Kidney epithelial cell (primary cell): ENCODE data around the gene UNKL. TPM values are rescaled to one million over a fixed set of nuclear protein-coding genes. Genes with fewer than 3 reads are reported as not detected.

Experiments used
- DNase-seq: peaks from one replicate; pipeline ENCODE4 v3.0.0-alpha.2; 2010; ENCODE audit warnings: low read depth
- H3K27me3 ChIP-seq: 2 replicates; pipeline ENCODE4 v1.6.0; 2011; ENCODE audit warnings: low read length; ENCODE audit not compliant: control insufficient read depth, insufficient read depth
- H3K36me3 ChIP-seq: 2 replicates; pipeline ENCODE4 v1.5.1; 2011; ENCODE audit warnings: low read length; ENCODE audit not compliant: control insufficient read depth, insufficient read depth
- H3K4me3 ChIP-seq: 2 replicates; pipeline ENCODE4 v1.5.1; 2011; ENCODE audit warnings: low read depth, mild to moderate bottlenecking, control low read depth, low read length
- total RNA-seq: library from RNA; depleted of rRNA; stranded (reverse); fragments of >200 nt; gene quantifications from 2 replicates; pipeline ENCODE4 v1.2.3, GENCODE V29; 2015
- TF ChIP-seq, protein P1 (sequence below): IDR thresholded peaks from 2 replicates; pipeline ENCODE4 v1.5.1; 2011; ENCODE audit warnings: mild to moderate bottlenecking, moderate library complexity, low read length, control low read depth, inconsistent platforms; ENCODE audit not compliant: insufficient read depth, poor library complexity, severe bottlenecking

The UNKL gene
- total RNA-seq, 1 donor from 2014 or later = 19.3 TPM

DNA sequence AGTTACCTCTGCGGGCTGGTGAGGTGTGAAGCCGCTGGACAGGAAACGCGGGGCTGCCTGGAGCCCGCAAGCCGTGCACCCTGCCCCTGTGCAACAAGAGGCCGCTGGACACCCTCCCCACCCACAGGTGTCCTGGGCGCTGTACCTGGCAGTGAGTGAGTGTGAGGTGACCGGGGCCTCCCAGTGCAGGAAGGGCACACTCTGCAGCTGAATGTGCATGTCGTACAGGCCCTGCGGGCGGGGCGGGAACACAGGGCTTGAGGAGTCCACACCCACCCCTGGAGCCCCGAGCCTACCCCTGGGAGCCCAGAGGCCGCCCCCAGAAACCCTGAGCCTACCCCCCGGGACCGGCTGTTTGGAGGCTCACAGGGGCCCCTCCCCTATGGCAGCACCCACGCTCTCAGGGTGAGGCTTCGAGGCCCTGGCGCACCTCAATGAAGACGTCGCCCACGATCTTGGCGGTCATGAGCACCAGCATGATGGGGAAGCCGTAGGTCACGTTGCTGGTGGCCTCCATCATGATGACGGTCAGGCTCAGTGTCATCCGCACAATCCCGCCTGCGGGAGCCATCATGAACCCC is 34.1 kb upstream of the UNKL start:
- no peak overlapping the region for H3K4me3 ChIP-seq

DNA sequence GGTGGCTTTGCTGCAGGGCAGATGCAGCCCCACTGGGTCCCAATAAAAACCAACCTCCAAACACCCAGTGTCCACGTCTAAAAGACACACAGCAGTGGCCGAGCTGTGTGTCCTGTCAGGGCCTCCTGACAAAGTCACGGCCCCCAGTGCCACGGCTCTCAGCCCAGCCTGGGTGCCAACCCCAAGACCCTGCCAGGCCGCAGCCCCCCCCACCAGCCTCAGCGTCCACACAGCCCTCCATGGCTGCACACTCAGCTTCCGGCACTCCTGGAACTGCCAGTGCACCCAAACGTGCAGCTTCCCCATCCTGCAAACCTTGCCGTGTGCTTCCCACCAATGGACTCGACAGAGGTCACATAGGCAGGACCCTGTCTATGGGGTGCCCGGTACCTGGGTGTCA is 33.5 kb upstream of the UNKL start:
- no peak for DNase-seq
- Histone ChIP-seq H3K4me3 (no peak overlapping the region), H3K36me3 (peaks cover 1% of the 10 kb centered on the region), H3K27me3 (no peaks in the 10 kb centered on the region)
- TF ChIP-seq, protein P1, sequence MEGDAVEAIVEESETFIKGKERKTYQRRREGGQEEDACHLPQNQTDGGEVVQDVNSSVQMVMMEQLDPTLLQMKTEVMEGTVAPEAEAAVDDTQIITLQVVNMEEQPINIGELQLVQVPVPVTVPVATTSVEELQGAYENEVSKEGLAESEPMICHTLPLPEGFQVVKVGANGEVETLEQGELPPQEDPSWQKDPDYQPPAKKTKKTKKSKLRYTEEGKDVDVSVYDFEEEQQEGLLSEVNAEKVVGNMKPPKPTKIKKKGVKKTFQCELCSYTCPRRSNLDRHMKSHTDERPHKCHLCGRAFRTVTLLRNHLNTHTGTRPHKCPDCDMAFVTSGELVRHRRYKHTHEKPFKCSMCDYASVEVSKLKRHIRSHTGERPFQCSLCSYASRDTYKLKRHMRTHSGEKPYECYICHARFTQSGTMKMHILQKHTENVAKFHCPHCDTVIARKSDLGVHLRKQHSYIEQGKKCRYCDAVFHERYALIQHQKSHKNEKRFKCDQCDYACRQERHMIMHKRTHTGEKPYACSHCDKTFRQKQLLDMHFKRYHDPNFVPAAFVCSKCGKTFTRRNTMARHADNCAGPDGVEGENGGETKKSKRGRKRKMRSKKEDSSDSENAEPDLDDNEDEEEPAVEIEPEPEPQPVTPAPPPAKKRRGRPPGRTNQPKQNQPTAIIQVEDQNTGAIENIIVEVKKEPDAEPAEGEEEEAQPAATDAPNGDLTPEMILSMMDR = no peak

More for the DNA sequence above, 34.1 kb upstream of the UNKL start:
- Histone ChIP-seq H3K36me3 (peaks cover 1% of the 10 kb centered on the region), H3K27me3 (no peaks in the 10 kb centered on the region)
- TF ChIP-seq, protein P1 = no peak
- no peak for DNase-seq

DNA sequence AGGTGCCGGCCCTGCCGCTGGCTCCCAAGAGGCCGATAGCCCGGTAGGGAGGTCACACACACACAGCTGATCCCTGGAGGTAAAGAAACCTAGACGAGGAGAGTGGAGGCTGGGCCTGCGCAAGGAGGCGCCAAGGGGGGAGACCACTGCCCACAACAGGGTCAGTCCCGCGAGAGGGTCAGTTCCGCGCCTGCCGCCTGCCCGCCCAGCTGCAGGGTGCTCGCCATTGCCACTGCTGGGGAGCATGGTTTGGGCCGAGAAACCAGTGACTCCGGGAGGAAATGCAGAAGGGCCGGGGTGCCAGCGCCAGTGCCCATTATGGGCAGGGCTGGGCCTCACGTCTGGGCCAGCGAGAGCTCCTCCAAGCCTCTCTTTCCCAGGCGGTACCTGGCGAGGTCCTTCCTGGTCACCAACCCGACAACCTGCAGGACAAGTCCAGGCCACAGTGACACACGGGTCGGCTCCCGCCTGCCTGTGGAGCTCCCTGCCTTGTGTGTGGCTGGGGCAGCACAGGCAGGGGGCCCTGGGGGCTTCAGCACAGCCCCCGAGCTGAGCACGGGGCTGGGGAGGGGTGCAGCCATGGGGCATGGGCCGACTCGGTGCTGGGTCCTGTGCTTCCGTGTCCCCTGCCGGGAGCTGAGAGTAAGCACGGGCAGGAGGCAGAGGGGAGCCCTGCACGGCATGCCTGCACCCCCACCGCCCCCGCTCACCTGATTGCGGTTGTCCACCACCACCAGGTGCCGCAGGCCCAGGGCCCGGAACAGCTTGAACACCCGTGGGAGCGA is 32.0 kb upstream of the UNKL start:
- no peak for DNase-seq
- H3K4me3 ChIP-seq = no peak overlapping the region
- no peaks in the 10 kb centered on the region for H3K27me3 ChIP-seq
- TF ChIP-seq, protein P1 = no peak
- no peaks in the 10 kb centered on the region for H3K36me3 ChIP-seq

DNA sequence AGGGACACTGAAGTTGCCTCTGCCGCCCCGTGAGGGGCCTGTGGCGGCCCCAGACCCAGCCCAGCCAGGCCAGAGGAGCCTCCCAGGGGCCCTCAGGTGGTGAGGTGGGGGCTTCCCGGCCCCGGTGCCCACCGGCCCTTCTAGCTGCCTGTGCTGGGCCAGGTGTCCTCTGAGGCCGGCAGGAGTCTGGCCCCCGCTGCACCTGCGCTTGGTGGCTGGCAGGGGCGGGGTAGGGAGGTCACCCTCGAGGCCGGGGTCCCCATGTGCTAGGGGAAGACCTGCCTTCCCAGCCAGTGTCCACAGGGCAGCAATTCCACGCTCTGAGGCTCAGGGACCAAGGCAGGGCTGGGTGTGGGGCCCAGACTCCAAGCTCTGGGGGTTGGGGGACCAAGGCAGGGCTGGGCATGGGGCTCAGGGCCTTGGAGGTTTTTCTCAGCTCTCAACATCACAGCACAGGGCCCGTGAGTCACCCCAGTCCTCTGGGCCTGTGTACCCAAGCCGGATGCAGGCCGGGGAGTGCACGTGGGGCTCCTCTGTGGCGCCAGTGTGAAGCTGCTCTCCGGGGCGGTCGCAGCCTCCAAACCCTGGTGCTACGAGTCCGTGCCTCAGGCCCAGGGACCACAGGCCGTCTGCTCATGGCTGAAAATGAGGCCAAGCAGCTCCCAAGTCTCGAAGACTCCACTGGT is 31.2 kb upstream of the UNKL start:
- no peaks in the 10 kb centered on the region for H3K27me3 ChIP-seq
- H3K4me3 ChIP-seq = no peak overlapping the region
- H3K36me3 ChIP-seq = no peaks in the 10 kb centered on the region
- DNase-seq = no peak
- TF ChIP-seq, protein P1 = no peak

DNA sequence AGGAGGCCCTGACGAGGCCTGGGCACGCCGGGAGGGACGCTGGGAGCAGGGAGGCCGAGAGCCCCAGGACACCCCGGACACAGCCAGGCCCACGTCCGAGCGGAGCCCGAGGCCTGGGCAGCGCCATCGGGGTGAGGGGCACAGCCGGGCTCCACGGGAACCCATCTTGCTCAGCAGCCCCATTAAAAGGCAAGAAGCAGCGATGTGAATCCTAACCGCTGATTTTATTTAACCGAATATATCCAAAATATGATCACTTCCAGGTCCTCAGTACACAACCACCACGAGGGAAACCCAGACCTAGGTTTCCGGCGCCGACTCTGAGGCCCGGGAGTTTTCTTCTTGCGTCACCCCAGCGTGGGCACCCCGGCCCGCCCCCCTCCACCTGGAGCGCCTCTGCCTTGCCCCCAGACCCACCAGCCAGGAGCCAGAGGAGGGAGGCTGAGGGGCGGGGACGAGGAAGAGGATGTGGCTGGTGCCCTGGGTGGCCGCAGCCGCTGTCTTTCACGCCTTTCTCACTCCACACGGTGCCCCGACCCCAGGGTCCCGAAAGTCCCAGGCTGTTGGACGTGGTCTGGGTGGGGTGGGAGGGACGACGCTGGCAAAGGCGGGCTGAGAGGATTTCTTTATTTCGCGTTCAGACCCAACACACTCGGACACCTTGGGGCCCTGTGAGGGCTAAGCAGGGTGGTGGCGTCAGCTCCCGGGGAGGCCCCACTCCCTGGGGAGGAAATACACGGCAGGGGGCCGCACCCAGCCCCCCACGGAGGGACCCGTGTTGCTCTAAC is 30.4 kb upstream of the UNKL start:
- Histone ChIP-seq H3K27me3 (no peaks in the 10 kb centered on the region), H3K36me3 (no peaks in the 10 kb centered on the region), H3K4me3 (no peak overlapping the region)
- no peak for DNase-seq
- TF ChIP-seq, protein P1 = no peak
